HG03565 (cell line): ENCODE data around the gene CDH3.

Source experiments
- ATAC-seq: cut with Tn5 transposase; IDR thresholded peaks from one replicate; pipeline ENCODE4 v1.9.1; 2021; ENCODE audit warnings: mild to moderate bottlenecking, moderate library complexity; ENCODE audit not compliant: unreplicated experiment

Gene CDH3

GRCh38 chr16:68646953-68647659 is 2.0 kb downstream of the CDH3 start:
- no peak for ATAC-seq

- ATAC-seq, result no peak
Observed at GRCh38 chr16:68651136-68651535, 6.0 kb downstream of the CDH3 start.

- ATAC-seq, result no peak
Observed at GRCh38 chr16:68652659-68653058, 7.5 kb downstream of the CDH3 start.

DNA sequence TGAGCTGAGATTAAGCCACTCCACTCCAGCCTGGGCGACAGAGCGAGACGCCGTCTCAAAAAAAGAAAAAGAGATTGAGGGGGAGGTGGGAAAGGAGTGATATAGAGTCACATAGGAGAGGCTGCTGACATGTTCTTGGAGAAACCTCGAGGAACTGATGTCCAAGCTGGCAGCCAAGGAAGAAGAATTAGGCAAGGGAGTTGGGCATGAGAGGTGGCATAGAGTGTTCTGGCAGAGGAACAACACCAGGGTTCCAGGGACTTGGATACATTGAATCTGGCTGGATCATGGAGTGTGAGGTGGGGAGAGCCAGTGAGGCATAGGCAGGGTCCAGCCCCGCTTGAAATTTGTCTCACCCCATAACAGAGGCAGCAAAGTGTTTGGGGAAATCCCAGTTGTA is 10.7 kb downstream of the CDH3 start:
- no peak for ATAC-seq

DNA sequence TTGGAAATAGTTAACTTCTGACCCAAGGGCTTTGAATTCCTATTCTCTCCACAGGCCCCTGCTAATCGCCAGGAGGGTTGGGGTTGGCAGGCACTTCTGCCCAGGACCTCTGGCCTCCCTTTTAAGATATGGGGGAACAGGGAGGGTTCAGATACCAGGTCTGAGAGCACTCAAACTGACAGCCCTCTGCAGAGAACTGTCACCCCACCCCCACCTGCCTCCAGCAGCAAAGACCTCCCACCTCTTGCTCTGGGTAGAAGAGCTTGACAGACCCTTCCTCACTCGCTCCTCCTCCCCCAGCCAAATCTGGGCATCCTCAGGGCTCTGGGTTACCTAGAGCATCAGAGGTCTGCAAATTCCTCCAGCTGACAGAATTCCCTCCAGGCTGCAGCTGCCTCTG is 11.6 kb downstream of the CDH3 start:
- ATAC-seq, result no peak

GRCh38 chr16:68658341-68658973 is 13.3 kb downstream of the CDH3 start:
- no peak for ATAC-seq

DNA sequence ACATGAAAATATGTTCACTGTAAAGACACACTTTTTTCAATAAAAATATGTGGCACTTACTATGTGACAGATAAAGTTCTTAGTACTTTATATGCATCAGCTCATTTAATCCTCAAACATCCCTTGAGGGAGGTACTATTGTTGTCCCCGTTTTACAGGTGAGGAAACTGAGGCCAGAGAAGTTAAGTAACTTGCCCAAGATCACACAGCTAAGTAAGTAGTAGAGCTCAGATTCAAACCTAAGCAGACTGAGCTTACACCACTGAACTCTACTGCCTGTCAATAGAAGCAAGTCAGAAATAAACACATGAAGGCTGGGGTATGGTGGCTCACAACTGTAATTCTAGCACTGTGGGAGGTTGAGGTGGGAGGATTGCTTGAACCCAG is 13.9 kb downstream of the CDH3 start:
- ATAC-seq, result no peak

DNA sequence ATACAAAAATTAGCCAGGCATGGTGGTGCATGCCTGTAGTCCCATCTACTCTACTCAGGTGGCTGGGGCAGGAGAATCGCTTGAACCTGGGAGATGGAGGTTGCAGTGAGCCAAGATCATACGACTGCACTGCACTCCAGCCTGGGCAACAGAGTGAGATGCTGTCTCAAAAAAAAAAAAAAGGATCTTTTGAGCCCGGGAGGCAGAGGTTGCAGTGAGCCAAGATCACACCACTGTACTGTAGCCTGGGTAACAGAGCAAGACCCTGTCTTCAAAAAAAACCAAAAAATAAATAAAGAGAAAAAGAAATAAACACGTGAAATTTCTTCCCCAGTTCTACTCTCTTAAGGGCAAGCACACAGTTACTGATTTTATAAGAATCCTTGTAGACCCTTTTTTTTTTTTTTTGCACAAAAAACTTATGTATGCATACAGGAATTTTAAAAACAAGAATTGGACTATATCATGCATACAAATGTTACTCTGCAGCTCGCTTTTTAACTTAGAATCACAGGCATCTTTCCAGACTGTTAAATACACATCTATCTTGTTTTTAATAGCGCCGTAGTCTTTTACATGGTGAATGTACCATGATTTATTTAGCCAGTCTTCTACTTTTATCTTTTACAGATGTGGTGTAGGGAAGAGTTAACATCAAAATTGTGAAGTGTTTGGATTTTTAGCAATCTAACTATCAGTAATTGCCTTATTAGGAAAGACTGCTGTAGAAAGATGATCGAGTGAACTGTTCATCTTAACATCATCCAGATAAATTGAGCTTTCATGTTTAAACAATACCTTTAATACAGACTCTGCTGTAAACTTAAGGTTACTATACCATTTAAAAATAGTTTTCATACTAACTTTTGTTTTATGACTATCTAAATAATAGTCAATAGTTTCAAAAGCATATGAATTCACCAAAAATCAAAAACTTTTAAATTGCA is 14.6 kb downstream of the CDH3 start:
- ATAC-seq, result no peak

DNA sequence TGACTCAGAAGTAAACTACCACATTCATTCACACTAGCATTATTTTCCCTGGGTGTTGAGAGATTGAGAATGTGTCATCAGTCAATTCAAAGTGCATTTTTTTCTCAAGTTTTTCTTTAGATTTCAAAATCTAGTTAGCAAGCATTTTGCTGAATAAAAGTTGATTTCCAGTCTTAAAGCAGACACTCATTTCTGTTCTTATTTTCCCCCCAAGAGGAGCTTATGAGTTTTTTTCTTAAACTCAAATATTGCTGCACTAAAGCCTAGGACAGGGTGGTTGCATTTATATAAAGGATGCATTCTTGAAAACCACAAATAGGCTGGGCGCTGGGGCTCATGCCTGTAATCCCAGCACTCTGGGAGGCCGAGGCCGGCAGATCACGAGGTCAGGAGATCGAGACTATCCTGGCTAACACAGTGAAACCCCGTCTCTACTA is 15.3 kb downstream of the CDH3 start:
- no peak for ATAC-seq

DNA sequence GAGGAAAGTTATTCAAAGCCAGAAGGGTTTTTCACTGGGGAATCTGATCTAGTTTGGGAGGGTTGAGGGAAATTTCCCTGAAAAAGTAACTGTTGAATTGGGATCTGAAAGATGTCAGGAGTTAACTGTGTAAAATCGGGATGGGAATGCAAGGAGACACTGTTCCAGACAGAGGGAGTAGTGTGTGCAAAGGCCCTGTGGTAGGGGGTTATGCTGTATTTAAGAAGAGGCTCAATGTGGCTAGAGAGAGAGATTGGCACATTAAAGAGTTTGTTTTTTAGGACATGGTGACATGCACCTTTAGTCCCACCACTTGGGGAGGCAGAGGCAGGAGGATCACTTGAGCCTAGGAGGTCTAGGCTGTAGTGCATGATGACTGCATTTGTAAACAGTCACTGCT is 16.9 kb downstream of the CDH3 start:
- no peak for ATAC-seq

GRCh38 chr16:68664297-68664696 is 19.2 kb downstream of the CDH3 start:
- no peak for ATAC-seq

GRCh38 chr16:68665501-68665900 is 20.4 kb downstream of the CDH3 start:
- no peak for ATAC-seq

- ATAC-seq, result no peak
Observed at GRCh38 chr16:68668266-68668665, 23.2 kb downstream of the CDH3 start.

GRCh38 chr16:68676113-68676860 is 31.2 kb downstream of the CDH3 start:
- ATAC-seq, result no peak

- no peak for ATAC-seq
Observed at GRCh38 chr16:68681038-68681437, 35.9 kb downstream of the CDH3 start.

DNA sequence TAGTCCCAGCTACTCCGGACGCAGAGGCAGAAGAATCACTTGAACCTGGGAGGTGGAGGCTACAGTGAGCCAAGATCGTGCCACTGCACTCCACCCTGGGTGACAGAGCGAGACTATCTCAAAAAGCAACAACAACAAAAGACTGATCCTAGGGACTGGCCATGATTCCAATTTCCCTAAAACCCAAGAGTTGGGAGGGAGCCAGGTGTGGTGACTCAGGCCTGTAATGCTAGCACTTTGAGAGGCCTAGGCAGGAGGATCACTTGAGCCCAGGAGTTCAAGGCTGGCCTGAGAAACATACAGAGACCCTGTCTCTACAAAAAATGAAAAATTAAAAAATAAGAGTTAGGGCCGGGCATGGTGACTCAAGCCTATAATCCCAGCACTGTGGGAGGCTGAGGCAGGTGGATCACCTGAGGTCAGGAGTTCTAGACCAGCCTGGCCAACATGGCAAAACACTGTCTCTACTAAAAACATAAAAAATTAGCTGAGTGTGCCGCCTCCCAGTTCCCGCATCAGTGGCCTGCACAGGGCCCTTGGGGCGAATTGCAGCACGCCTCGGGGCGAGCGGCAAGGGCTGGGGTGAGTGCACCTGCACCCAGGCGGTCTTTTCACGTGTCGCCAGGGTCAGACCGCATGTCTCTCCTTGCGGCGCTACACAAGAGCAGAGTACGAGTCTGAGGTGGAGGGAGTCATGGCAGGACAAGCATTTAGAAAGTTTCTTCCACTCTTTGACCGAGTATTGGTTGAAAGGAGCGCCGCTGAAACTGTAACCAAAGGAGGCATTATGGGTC is 40.8 kb downstream of the CDH3 start:
- ATAC-seq, result no peak

DNA sequence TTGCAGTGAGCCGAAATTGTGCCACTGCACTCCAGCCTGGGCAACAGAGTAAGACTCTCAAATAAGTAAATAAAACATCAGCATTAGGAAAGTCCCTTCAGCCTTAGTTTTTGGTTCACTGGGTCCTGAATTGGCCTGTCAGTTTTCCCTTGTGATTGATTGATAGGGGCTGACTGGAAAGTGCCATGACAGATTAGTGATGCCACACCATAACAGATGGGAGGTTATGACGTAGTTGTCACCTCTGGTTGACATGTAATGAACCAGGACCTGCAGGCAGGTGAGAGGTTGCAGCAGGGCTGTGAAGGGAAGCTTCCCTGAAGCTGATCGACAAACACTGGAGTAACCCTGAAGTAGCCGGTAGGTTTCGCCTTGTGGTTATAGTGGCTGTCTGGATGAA is 41.8 kb downstream of the CDH3 start:
- ATAC-seq, result no peak

GRCh38 chr16:68689921-68690320 is 44.8 kb downstream of the CDH3 start:
- ATAC-seq, result no peak

DNA sequence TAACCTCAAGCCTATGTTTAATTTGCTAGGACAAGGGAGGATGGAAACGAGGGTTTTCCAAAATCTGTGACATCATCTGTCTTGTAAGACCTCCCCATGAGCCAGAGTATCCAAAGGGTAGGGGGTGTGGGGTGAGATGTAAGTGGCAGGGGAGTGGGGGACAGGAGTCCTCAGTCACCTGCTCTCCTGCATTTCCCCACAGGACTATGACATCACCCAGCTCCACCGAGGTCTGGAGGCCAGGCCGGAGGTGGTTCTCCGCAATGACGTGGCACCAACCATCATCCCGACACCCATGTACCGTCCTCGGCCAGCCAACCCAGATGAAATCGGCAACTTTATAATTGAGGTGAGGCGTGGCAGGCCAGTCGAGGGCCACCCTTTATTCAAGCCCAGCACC is 50.5 kb downstream of the CDH3 start:
- ATAC-seq, result no peak

DNA sequence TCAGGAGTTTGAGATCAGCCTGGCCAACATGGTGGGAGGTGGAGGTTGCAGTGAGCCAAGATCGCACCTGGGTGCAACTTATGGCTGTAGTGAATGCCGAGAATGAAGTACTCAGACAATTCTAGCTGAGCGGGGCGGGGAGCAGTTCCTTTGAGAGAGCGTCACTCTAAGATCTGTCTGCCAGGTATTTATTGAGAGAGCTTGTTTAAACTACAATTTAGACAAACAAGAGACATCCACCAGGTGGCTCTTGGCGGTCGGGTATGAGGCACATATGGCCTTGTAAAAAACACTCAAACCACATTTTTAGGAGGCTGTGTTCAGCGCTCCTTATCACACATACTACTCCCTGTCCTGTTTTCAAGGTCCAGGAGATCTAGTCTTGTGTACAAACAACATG is 51.4 kb downstream of the CDH3 start:
- ATAC-seq, result no peak
